ENCODE results near the gene CD14.
"Not testable (repeated sequence)": the region's sequence is repeated elsewhere in the genome, so short reads cannot be mapped to it uniquely, and the experiment has no call there.

The CD14 gene

GRCh38 chr5:140634103-140634502, 1.1 kb upstream of the CD14 start:
- DNase-seq = no peak

- DNase-seq = no peak
These were observed 526 bp upstream of the CD14 start for GRCh38 chr5:140633501-140633900.

- DNase-seq = no peak
These were observed 482 bp downstream of the CD14 start for GRCh38 chr5:140632366-140633020.

GRCh38 chr5:140631831-140632365, 1.1 kb downstream of the CD14 start:
- DNase-seq = no peak

- DNase-seq = no peak
These were observed 1.9 kb downstream of the CD14 start for GRCh38 chr5:140631036-140631417.

- no peak for DNase-seq
These were observed 2.5 kb downstream of the CD14 start for GRCh38 chr5:140630292-140631035.

- no peak for DNase-seq
These were observed 4.3 kb downstream of the CD14 start for GRCh38 chr5:140628711-140629110.

- DNase-seq = no peak
These were observed 5.0 kb downstream of the CD14 start for GRCh38 chr5:140627972-140628371.

- DNase-seq = not testable (repeated sequence)
These were observed 8.1 kb downstream of the CD14 start for GRCh38 chr5:140624886-140625285.

GRCh38 chr5:140623061-140623460, 9.9 kb downstream of the CD14 start:
- not testable (repeated sequence) for DNase-seq

GRCh38 chr5:140622301-140622700, 10.7 kb downstream of the CD14 start:
- no peak for DNase-seq

GRCh38 chr5:140611020-140611521, 21.9 kb downstream of the CD14 start:
- no peak for DNase-seq

- DNase-seq = no peak
These were observed 23.8 kb downstream of the CD14 start for GRCh38 chr5:140609126-140609525.

- no peak for DNase-seq
These were observed 24.3 kb downstream of the CD14 start for GRCh38 chr5:140608722-140609121.

GRCh38 chr5:140607031-140607430, 25.9 kb downstream of the CD14 start:
- DNase-seq = no peak

GRCh38 chr5:140605879-140606278, 27.1 kb downstream of the CD14 start:
- no peak for DNase-seq

GRCh38 chr5:140603734-140604133, 29.2 kb downstream of the CD14 start:
- DNase-seq = no peak

- not testable (repeated sequence) for DNase-seq
These were observed 29.6 kb downstream of the CD14 start for GRCh38 chr5:140603446-140603698.

- DNase-seq = no peak
These were observed 30.8 kb downstream of the CD14 start for GRCh38 chr5:140602147-140602546.

- DNase-seq = no peak
These were observed 32.9 kb downstream of the CD14 start for GRCh38 chr5:140600096-140600495.

- DNase-seq = no peak
These were observed 34.1 kb downstream of the CD14 start for GRCh38 chr5:140598836-140599235.

GRCh38 chr5:140596321-140596741, 36.6 kb downstream of the CD14 start:
- DNase-seq = no peak

GRCh38 chr5:140595538-140596300, 37.3 kb downstream of the CD14 start:
- no peak for DNase-seq

- no peak for DNase-seq
These were observed 38.8 kb downstream of the CD14 start for GRCh38 chr5:140594169-140594568.

All from NCI-H446 (cell line).